HG03460 (cell line): ENCODE results near the gene MPP7.

ENCODE experiments used
- ATAC-seq: cut with Tn5 transposase; IDR thresholded peaks from one replicate; pipeline ENCODE4 v1.9.1; 2021; ENCODE audit not compliant: unreplicated experiment

Gene MPP7

DNA sequence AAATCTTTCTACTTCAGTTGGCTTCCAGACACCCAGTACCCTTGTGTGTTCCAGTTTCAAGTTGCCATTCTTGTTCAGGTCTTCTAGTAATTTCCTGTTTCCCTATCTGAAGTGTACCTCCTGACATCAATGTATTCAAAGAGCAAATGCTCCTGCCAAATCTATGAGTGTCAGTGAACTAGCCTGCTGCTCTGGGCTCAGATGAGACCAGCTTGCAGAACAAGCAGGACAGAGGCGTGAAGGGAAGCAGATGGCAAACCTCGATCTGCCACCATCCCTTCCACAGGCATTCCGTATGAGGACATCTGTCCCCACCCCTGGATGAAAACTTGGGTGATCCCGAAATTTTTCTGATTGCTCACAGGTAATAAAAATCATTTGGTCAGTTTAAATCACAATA is 4.4 kb upstream of the MPP7 start:
- ATAC-seq: no peak

- ATAC-seq: no peak
Observed at GRCh38 chr10:28305553-28305952, 2.7 kb upstream of the MPP7 start.

GRCh38 chr10:28304032-28304571 is 1.2 kb upstream of the MPP7 start:
- ATAC-seq: no peak

- peak; percentile 0 for ATAC-seq
Observed at GRCh38 chr10:28302012-28302637, 739 bp downstream of the MPP7 start.

DNA sequence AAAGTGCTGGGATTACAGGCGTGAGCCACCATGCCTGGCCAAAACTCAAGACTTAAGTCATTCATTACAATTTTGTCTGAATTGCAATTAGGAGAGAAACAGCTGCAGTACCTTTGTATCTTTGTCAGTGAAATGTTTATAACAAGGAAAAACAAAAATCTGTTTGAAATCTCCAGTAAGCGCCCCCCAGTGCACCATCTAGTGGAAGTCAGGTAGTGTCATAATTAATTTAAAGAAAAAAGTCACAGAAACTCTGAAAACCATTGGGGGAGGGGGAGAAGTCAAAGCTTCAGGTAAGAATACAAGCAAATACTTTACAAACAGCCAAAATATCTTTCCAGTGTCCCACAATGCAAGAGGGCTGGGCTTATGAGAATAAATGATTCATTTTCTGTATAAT is 2.8 kb downstream of the MPP7 start:
- no peak for ATAC-seq

DNA sequence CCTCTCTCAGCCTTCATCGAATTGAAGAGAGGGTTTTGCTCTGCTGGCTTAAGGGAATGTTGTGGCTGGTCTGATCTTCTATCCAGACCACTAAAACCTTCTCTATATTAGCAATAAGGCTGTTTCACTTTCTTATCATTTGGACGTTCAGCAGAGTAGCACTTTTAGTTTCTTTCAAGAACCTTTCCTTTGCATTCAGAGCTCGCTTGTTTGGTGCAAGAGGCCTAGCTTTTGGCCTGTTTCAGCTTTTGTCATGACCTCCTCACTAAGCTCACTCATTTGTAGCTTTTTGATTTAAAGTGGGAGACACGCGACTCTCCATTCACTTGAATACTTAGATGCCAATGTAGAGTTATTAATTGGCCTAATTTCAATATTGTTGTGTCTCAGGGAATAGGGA is 3.9 kb downstream of the MPP7 start:
- no peak for ATAC-seq

DNA sequence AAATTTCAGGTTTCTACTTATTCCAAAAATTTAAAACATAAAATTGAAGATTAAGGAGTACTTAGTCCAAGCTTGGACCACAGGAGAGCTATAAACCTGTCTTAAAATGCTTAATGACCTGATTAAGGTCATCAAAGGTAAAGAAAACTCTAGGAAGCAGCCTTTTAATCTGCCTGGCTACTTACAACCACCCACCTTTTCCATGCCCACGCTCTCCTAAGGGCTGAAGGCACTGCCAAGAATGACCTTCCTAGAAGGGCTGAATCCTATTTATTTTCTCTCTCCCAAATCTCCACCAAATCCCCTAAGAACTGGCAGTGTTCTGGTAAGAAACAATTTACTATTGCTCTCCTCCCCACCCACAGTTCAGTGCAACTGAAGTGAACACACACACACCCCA is 6.8 kb downstream of the MPP7 start:
- ATAC-seq: no peak

DNA sequence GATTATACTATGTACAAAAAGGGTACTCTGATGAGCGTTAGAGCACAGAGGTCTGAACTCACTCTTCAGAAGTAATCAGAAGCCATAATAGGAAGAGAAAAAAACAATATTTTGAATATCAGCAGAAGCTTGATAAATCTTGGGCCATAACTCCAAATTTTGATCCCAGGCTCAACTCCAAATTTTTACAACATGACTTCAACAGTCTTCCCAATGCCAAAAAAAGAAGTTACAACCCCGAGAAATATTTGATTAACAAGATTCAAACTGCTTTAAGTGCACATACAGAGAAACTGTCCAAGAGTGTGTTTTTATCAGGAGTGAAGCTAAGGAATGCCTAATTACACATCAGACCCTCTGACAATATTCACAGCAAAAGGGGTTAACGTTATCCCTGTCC is 7.5 kb downstream of the MPP7 start:
- no peak for ATAC-seq

- no peak for ATAC-seq
Observed at GRCh38 chr10:28294809-28295208, 8.1 kb downstream of the MPP7 start.

- ATAC-seq: no peak
Observed at GRCh38 chr10:28294169-28294532, 8.7 kb downstream of the MPP7 start.

GRCh38 chr10:28293236-28294168 is 9.4 kb downstream of the MPP7 start:
- no peak for ATAC-seq

DNA sequence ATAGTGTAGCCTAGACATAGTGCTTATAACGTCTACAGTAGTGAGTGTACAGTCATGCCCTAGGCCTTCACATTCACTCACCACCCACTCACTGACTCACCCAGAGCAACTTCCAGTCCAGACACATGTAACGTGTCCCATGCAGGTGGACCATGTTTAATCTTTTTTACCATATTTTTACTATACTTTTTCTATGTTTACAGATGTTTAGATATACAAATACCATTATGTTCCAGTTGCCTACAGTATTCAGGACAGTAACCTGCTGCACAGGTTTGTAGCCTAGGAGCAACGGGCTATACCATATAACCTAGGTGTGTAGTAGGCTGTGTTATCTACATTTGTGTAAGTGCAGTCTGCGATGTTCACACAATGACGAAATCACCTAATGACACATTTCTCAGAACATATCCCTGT is 11.0 kb downstream of the MPP7 start:
- ATAC-seq: no peak

- ATAC-seq: no peak
Observed at GRCh38 chr10:28285816-28286215, 17.0 kb downstream of the MPP7 start.

- no peak for ATAC-seq
Observed at GRCh38 chr10:28284126-28284525, 18.7 kb downstream of the MPP7 start.

- ATAC-seq: no peak
Observed at GRCh38 chr10:28283251-28283650, 19.6 kb downstream of the MPP7 start.

GRCh38 chr10:28282336-28282735 is 20.5 kb downstream of the MPP7 start:
- no peak for ATAC-seq

DNA sequence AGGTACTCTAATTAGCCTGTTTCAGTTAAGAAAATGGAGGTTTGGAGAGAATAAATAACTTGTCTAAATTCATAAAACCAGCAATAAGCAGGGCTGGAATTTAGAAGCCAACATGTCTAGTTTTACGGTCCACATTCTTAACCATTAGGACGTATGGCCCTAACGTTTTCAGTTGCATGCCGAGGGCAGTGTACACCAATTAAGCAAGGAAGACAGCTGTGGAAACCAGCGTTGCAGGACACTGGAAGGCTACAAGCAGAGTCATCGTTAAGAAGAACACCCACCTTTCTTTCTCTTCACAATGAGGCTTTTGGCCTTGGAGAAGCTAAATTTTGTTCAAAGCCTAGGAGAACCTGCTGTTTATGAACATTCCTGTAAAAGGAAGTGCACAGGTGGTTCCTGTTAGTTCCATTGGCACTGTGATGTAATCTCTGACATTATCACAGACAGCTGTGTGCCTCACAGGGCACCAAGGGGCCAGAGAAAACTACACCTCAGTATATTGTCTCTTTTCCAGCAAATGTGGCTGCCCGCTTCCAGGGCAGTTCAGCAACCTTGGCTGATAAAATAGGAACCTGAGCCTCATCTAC is 21.0 kb downstream of the MPP7 start:
- ATAC-seq: no peak

DNA sequence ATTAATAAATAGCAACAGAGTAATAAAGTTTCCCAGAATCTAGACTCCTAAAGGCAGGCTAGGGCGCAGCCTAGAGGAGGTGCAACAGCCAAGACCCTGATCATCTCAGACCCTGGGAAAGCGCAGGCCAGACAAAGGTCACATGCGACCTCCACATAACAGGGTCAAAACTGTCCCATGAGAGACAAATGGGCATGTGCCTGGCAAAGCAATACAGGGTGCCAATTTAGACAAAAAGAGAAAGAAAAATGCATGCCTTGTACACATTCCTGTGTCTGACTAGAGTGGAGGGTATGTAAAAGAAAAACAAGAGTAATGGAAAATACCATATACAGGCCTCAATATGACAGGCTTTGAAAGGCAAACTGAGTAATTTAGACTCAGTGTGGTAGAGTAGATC is 22.2 kb downstream of the MPP7 start:
- no peak for ATAC-seq

DNA sequence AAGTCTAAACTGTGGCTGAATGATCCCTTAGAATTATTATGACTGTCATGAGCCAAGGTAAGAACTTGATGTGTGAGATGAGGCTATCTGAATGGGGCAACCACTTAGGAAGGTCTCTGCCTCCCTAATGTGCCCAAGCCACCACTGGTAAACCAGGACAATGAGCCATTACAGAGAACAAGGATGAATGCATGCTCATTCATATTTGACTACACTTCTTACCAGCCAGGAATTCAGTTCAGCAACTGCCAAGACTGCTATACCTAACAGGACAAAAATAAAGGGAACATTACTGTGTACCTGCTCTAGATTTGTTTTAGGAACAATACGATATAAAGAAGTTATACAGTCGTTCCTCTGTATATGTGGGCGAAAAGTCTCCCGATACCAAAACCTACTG is 23.0 kb downstream of the MPP7 start:
- ATAC-seq: no peak

DNA sequence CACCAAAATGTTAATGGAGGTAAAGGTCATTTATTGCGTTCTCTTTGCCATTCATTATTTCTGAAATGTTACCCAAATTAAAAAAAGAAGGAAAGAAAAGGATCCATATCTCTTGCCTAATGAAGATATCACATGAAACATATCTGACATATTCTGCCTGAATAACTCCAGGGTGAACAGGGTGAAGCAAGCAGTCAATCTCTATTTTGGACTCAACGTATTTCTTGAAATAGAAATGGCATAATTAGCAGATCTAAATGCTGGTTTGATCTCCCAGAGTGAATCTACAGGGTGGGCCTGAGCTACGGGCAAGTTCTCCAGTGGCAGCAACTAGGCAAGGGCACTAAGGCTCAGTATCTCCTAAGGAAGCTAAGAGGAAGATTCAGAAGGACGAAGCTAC is 24.0 kb downstream of the MPP7 start:
- ATAC-seq: no peak

DNA sequence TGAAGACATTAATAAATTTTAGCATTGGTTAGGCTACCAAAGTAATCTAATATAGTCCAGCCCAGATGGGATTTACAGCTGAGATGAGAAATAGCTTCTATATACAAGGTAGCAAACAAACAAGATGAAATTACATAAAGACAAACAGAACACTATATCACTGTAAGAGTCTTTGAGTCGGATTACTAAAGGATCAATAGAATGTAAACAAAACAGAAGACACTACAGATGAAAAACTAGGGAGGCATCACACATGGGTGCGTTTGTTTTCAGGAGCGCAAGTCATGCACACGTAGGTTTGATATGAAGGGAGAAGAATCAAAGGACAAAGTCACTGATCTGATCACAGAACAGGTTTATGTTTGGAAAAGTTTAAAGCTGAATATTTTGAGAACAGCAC is 26.5 kb downstream of the MPP7 start:
- ATAC-seq: no peak

- no peak for ATAC-seq
Observed at GRCh38 chr10:28274475-28274874, 28.4 kb downstream of the MPP7 start.
